Stimulated activated CD8-positive, alpha-beta memory T cell treated with anti-CD3 and anti-CD28 coated beads, Interleukin-4, amount 100 ng/mL, for 4 hours (primary cell): ENCODE results near the gene MCHR1.
A peak's percentile ranks its signal among the peaks of the same experiment; 100 is the strongest.

Experiments used
- DNase-seq, 2 donors: peaks; one replicate each; pipeline ENCODE4 v3.0.0-alpha.2; 2020; ENCODE audit warnings: low read depth in 2 of 2, low spot score in 1 of 2

The MCHR1 gene

DNA sequence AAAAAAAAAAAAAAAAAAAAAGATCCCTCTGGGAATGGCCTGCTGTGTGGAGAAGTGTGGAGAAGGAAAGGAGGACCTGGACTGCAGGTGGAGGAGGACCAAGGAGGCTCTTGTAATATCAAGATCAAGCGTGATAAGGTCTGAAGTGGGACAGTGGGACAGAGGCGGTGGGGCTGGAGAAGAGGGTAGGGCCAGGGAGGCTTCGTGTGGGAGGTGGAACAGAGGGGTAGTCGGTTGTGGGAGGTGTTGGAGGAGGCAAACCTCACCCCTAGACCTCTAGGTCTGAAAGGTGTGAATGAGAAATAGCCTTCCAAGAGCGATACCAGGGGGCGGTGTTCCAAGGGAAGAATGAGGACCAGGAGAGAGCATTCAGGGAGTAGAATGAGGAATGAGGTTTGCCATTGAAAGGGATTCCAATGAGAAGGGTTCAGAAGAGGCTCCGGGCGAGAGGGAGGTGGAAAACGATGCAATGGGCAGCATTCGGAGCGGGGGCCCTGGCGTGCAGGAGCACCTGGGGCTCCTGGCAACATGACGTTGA is 44.2 kb downstream of the MCHR1 start:
- no peak for DNase-seq

DNA sequence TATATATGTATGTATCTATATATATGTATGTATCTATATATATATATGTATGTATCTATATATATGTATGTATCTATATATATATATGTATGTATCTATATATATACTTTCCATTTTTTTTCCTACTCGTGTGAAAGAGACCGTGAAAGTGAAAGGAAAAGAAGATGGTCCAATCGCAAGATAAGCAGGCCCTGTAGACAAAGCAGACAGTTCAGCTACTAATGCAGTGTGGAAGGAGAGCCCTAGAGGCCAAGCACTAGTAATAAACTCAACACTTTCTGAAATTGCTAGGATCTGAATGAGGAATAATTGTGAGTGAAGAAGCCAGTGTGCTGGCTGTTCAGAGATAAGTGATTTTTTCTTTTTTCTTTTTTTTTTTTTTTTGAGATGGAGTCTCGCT is 47.2 kb downstream of the MCHR1 start:
- DNase-seq, result no peak

DNA sequence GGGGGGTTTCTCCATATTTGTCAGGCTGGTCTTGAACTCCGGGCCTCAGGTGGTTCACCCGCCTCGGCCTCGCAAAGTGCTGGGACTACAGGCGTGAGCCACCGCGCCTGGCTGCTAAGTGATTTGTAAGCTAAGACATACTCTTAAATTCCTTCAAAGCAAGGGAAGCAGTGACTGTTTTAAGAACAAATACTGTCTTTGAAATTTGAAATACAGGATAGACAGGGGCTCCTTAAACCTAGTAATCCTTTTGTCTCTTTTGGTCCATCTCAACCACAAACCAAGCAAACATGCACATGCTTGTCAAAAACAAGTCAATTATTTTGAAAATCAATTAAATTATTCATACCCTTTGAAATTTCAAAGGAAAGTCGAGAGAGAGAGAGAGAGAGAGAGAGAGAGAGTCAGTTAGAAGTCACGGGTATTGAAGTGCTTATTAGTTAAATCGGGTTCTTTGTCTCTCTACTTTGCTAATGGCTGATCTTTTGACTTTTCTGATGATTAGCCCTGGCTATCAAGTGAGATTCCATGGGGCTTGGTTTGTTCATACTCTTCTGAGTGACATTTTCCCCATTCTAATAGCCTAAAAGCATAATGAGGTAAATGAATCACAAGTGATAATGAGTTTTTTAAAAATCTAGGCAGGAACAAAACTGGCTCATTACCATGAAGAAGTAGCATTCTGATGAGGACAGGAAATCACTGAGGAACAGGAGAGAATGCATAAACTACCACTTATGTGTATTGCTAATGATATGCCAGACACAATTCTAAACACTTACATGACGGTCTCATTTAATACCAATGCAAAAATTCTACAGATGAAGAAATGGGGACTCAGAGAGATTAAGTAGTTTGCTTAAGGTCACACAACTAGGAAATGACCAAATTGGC is 48.0 kb downstream of the MCHR1 start:
- DNase-seq, result no peak

DNA sequence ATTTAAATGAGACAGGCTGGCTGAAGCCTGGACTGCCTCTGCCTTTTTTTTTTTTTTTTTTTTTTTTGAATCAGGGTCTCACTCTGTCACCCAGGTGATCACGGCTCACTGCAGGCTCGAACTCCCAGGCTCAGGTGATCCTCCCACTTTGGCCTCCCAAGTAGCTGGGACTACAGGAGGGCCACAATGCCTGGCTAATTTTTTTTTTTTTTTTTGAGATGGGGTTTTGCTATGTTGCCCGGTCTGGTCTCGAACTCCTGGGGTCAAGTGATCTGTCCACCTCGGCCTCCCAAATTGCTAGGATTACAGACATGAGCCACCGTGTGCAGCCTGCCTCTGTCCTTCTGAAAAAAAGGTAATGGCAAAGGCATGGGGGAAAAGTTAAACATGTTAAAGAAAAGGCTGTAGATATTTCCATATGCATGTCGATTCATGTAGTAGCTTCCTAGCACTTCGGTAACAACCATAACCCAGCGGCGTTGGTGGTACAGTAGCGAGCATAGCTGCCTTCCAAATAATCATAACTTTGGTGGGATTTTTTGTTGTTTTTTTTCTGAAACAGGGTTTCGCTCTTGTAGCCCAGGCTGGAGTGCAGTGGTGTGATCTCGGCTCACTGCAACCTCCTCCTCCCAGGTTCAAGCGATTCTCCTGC is 48.8 kb downstream of the MCHR1 start:
- DNase-seq, result no peak

DNA sequence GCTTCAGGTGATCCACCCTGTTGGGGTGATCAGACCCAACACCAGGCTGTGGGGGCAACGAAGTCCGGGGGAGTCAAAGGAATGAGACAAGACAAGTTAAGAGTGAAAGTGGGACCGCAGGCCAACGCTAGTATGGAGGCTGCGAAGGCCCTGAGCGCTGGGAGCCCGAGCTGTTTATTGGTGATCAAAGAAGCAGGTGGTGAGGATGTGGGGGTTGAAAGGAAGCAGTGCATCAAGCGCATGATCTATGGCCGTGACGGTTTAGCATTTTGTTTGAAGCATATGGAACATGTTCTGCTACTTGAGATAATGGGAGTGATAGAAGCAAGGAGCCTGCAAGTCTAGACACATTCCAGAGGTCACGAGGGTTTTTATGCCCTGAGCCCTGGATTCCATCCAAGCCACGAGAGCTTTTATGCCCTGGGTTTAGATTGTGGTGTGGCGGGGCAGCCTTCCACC is 49.5 kb downstream of the MCHR1 start:
- peak; percentile 19 to 20 for DNase-seq

DNA sequence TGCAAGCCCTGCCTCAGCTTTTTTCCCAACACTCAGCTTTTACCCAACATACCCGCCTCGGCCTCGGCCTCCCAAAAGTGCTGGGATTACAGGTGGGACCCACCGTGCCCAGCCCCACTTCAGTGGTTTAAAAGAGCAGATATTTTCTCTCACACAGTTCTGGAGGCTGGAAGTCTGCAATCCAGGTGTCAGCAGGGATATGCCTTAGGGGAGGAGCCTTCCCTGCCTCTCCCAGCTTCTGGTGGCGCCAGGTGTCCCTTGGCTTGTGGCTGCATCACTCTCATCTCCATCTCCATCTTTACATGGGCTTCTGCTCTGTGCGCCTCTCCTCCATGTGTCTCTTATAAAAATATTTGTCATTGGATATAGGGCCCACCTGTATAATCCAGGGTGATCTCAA is 50.0 kb downstream of the MCHR1 start:
- no peak for DNase-seq
